GM23338 (cell line): ENCODE results near the gene SYNJ2BP. TPM values are rescaled to one million over a fixed set of nuclear protein-coding genes. Genes with fewer than 3 reads are reported as not detected.

Source experiments
- ATAC-seq: fragments of 200-7000 bp; cut with Tn5 transposase; 3 replicates; pipeline ENCODE4 v1.9.1; 2020
- DNase-seq: peaks from one replicate; pipeline ENCODE4 v3.0.0-alpha.2; 2015; ENCODE audit warnings: low spot score
- H2AFZ ChIP-seq: fragments of 200-600 bp; sonication (generic); 2 replicates; pipeline ENCODE4 v1.8.0; 2016; ENCODE audit warnings: antibody characterized with exemption, mild to moderate bottlenecking, moderate library complexity
- H3F3A ChIP-seq: fragments of 200-600 bp; sonication (generic); replicated peaks from 2 replicates; pipeline ENCODE4 v1.8.0; 2017; ENCODE audit warnings: antibody characterized with exemption, mixed run types, low read depth
- H3K27ac ChIP-seq: fragments of 200-600 bp; sonication (generic); 2 replicates; pipeline ENCODE4 v1.6.1; 2016; ENCODE audit warnings: low read depth
- H3K27me3 ChIP-seq: fragments of 200-600 bp; sonication (generic); 2 replicates; pipeline ENCODE4 v1.8.0; 2016; ENCODE audit warnings: mild to moderate bottlenecking, mixed run types, moderate library complexity; ENCODE audit not compliant: insufficient read depth
- H3K36me3 ChIP-seq: fragments of 200-600 bp; sonication (generic); 2 replicates; pipeline ENCODE4 v1.8.0; 2016; ENCODE audit warnings: mild to moderate bottlenecking; ENCODE audit not compliant: insufficient read depth
- H3K4me1 ChIP-seq: fragments of 200-600 bp; sonication (generic); 2 replicates; pipeline ENCODE4 v1.8.0; 2016; ENCODE audit warnings: mild to moderate bottlenecking, moderate library complexity; ENCODE audit not compliant: insufficient read depth
- H3K4me2 ChIP-seq: fragments of 200-600 bp; sonication (generic); 2 replicates; pipeline ENCODE4 v1.7.1; 2017; ENCODE audit warnings: mixed run types
- H3K4me3 ChIP-seq: fragments of 200-600 bp; sonication (generic); 2 replicates; pipeline ENCODE4 v1.6.1; 2016; ENCODE audit warnings: mixed run types
- H3K79me2 ChIP-seq: fragments of 200-600 bp; sonication (generic); replicated peaks from 2 replicates; pipeline ENCODE4 v1.8.0; 2017; ENCODE audit warnings: mild to moderate bottlenecking; ENCODE audit not compliant: insufficient read depth
- H3K9me2 ChIP-seq: fragments of 200-600 bp; sonication (generic); 2 replicates; pipeline ENCODE4 v1.8.0; 2017; ENCODE audit not compliant: insufficient read depth
- H4K20me1 ChIP-seq: fragments of 200-600 bp; sonication (generic); replicated peaks from 2 replicates; pipeline ENCODE4 v1.8.0; 2017; ENCODE audit warnings: mild to moderate bottlenecking; ENCODE audit not compliant: insufficient read depth
- H3K27ac Mint-ChIP-seq: 2 replicates; pipeline ENCODE4 v1.8.0; 2020; ENCODE audit warnings: inconsistent platforms, mild to moderate bottlenecking, moderate library complexity, mixed read lengths
- H3K27me3 Mint-ChIP-seq: 3 replicates; pipeline ENCODE4 v1.8.0; 2022; ENCODE audit warnings: low read depth, mild to moderate bottlenecking, moderate library complexity, mixed read lengths, inconsistent platforms; ENCODE audit not compliant: insufficient read depth, poor library complexity
- H3K36me3 Mint-ChIP-seq: 3 replicates; pipeline ENCODE4 v1.8.0; 2021; ENCODE audit warnings: low read depth, mild to moderate bottlenecking, inconsistent platforms, moderate library complexity, mixed read lengths
- H3K4me1 Mint-ChIP-seq: 3 replicates; pipeline ENCODE4 v1.8.0; 2020; ENCODE audit warnings: mild to moderate bottlenecking, inconsistent platforms, mixed read lengths
- H3K4me3 Mint-ChIP-seq: 3 replicates; pipeline ENCODE4 v1.8.0; 2021; ENCODE audit warnings: moderate library complexity, mild to moderate bottlenecking, inconsistent platforms, mixed read lengths
- H3K9me3 Mint-ChIP-seq: 3 replicates; pipeline ENCODE4 v1.8.0; 2020; ENCODE audit warnings: moderate library complexity, mild to moderate bottlenecking, inconsistent platforms, mixed read lengths
- CTCF ChIP-seq, 2 experiments: fragments of 200-600 bp in 1 of 2; sonication (generic) in 1 of 2; conservative IDR thresholded peaks; 2 replicates each; pipeline versions ENCODE4 v1.5.1 to v1.6.1; 2016 to 2017; ENCODE audit warnings: antibody characterized with exemption in 2 of 2, low read depth in 2 of 2, mild to moderate bottlenecking in 2 of 2, moderate library complexity in 1 of 2
- EZH2 ChIP-seq: fragments of 200-600 bp; sonication (generic); IDR thresholded peaks from one replicate; pipeline ENCODE4 v1.8.0; 2017; ENCODE audit warnings: antibody characterized with exemption, mild to moderate bottlenecking, low read depth; ENCODE audit not compliant: unreplicated experiment
- JUNB ChIP-seq: IDR thresholded peaks from one replicate; pipeline ENCODE4 v1.6.1; 2016; ENCODE audit warnings: antibody characterized with exemption; ENCODE audit not compliant: unreplicated experiment
- POLR2AphosphoS5 ChIP-seq: IDR thresholded peaks from 2 replicates; pipeline ENCODE4 v1.6.1; 2016; ENCODE audit warnings: antibody characterized with exemption, low read depth
- REST ChIP-seq: IDR thresholded peaks from one replicate; pipeline ENCODE4 v1.6.1; 2018; ENCODE audit warnings: antibody characterized with exemption; ENCODE audit not compliant: unreplicated experiment
- ZNF114 ChIP-seq: fragments of 250-450 bp; sonication (Bioruptor Pico); IDR thresholded peaks from 2 replicates; pipeline ENCODE4 v1.5.0; 2020; ENCODE audit warnings: mild to moderate bottlenecking, moderate library complexity
- ZNF331 ChIP-seq: fragments of 250-450 bp; sonication (Bioruptor Pico); IDR thresholded peaks from 2 replicates; pipeline ENCODE4 v1.5.0; 2020; ENCODE audit warnings: low read depth, mild to moderate bottlenecking, moderate library complexity
- ZNF462 ChIP-seq: fragments of 250-450 bp; sonication (Bioruptor Pico); IDR thresholded peaks from 2 replicates; pipeline ENCODE4 v1.5.0; 2020; ENCODE audit warnings: mild to moderate bottlenecking, moderate library complexity
- polyA plus RNA-seq: library from polyadenylated mRNA; unstranded; fragments of >200 nt; fragmentation: Nextera tagmentation; extraction: Ambion mirVana; gene quantifications from 2 replicates; pipeline ENCODE4 v1.2.1, GENCODE V29; 2016
- total RNA-seq: library from RNA; depleted of rRNA; stranded (reverse); fragments of >200 nt; shearing (Covaris generic); gene quantifications from 2 replicates; pipeline ENCODE4 v1.2.3, GENCODE V29; 2014

Gene SYNJ2BP
- total and polyA plus RNA-seq, 2 experiments from 2014 or later: 24.2 to 48.2 TPM

- no peak overlapping the region for H2AFZ ChIP-seq
- peaks cover 18% of the 10 kb centered on the region; the same call in 1 of the 2 replicates for H3K36me3 ChIP-seq
- peaks cover 51% of the 10 kb centered on the region for H3K36me3 Mint-ChIP-seq
- no peak overlapping the region for H3K4me2 ChIP-seq
- ATAC-seq (no peak), DNase-seq (no peak)
- no peaks in the 10 kb centered on the region for H3K9me2 ChIP-seq
- H3F3A ChIP-seq: no peaks in the 10 kb centered on the region
- H4K20me1 ChIP-seq: no peaks in the 10 kb centered on the region
- no peaks in the 10 kb centered on the region for H3K27me3 ChIP-seq
- H3K27ac Mint-ChIP-seq: no peak overlapping the region
- peaks cover 4% of the 10 kb centered on the region for H3K27me3 Mint-ChIP-seq
- no peaks in the 10 kb centered on the region for H3K4me1 ChIP-seq
- peaks cover 79% of the 10 kb centered on the region for H3K9me3 Mint-ChIP-seq
- TF ChIP-seq ZNF114 (CRISPR knock-in tag) (no peak), CTCF (conservative IDR thresholded peaks at IDR 0.05; ENCODE audit: low read depth in 2 of 2) (no peak), POLR2AphosphoS5 (no peak), JUNB (no peak), REST (no peak), EZH2 (no peak), ZNF331 (CRISPR knock-in tag) (no peak), ZNF462 (CRISPR knock-in tag) (no peak)
- H3K4me3 Mint-ChIP-seq: no peak overlapping the region
- no peak overlapping the region for H3K27ac ChIP-seq
- no peaks in the 10 kb centered on the region for H3K4me1 Mint-ChIP-seq
- no peaks in the 10 kb centered on the region for H3K79me2 ChIP-seq
- H3K4me3 ChIP-seq: no peak overlapping the region
Measured at GRCh38 chr14:70441641-70442040, 24.8 kb upstream of the SYNJ2BP start.
